Heart left ventricle (tissue), 13 donors: ENCODE results near the gene TAOK3.
"Not testable (repeated sequence)": the region's sequence is repeated elsewhere in the genome, so short reads cannot be mapped to it uniquely, and the experiment has no call there.

ENCODE experiments used
- POLR2A ChIP-seq, 2 donors: fragments of 450-650 bp; IDR thresholded peaks; one replicate each; pipeline ENCODE4 v1.6.1; 2017; ENCODE audit warnings: antibody characterized with exemption in 2 of 2, mild to moderate bottlenecking in 2 of 2, moderate library complexity in 2 of 2
- TF ChIP-seq, protein P1 (sequence below), 12 donors: fragments of 200-600 bp; sonication (generic) in 4 of 12; IDR thresholded peaks; one replicate each; pipeline versions ENCODE4 v1.5.0 to v1.8.0; 2018 to 2022; ENCODE audit warnings: antibody characterized with exemption in 12 of 12, mild to moderate bottlenecking in 5 of 12
- donor health status: ischemic (EF 13 %, LVEDD 7.1; RV severe dilation, severe dysfunction).
- donor health status: DM: no; HTN: yes; CAD: no.
- donor health status: DM: no; HTN: no; CAD: no.
- donor health status: ischemic (EF 25% LVEDD 6.9; RV normal size, moderate dysfunction).
- donor health status: ischemic (EF 25% LVEDD 5.7; RV mildly dilated, moderate dysfunction).
- donor health status: ischemic (EF 35%, LVEDD 5.7; RV mildly dilated, moderate dysfunction).
- donor health status: nonischemic (EF 11% LVEDD 7.7; RV severe dilation, severe dysfunction).
- donor health status: DM: yes; HTN: yes; CAD: no.
- donor health status: PGD.
- donor health status: ischemic (EF 29% LVEDD 5.4; RV normal size, mild dysfunction).
- donor health status: nonischemic (EF 23%, LVEDD 6.1; RV moderate dilation, normal function).

DNA sequence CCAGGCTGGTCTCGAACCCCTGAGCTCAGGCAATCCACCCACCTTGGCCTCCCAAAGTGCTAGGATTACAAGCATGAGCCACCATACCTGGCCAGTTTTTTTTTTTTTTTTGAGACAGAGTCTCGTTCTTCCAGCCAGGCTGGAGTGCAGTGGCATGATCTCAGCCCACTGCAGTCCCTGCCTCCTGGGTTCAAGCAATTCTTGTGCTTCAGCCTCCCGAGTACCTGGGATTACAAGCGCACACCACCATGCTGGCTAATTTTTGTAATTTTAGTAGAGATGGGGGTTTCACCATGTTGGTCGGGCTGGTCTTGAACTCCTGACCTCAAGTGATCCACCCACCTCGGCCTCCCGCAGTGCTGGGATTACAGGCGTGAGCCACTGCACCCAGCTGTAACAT, 35.5 kb upstream of the TAOK3 start:
- TF ChIP-seq, protein P1, sequence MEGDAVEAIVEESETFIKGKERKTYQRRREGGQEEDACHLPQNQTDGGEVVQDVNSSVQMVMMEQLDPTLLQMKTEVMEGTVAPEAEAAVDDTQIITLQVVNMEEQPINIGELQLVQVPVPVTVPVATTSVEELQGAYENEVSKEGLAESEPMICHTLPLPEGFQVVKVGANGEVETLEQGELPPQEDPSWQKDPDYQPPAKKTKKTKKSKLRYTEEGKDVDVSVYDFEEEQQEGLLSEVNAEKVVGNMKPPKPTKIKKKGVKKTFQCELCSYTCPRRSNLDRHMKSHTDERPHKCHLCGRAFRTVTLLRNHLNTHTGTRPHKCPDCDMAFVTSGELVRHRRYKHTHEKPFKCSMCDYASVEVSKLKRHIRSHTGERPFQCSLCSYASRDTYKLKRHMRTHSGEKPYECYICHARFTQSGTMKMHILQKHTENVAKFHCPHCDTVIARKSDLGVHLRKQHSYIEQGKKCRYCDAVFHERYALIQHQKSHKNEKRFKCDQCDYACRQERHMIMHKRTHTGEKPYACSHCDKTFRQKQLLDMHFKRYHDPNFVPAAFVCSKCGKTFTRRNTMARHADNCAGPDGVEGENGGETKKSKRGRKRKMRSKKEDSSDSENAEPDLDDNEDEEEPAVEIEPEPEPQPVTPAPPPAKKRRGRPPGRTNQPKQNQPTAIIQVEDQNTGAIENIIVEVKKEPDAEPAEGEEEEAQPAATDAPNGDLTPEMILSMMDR (IDR thresholded peaks at IDR 0.05), result not testable (repeated sequence)
- TF ChIP-seq POLR2A (IDR thresholded peaks at IDR 0.05), result not testable (repeated sequence)
